Activated CD8-positive, alpha-beta memory T cell treated with anti-CD3 and anti-CD28 coated beads for 4 hours (primary cell): ENCODE results near the gene REEP2.

Experiments used
- DNase-seq, 2 donors: peaks; one replicate each; pipeline ENCODE4 v3.0.0-alpha.2; 2020; ENCODE audit warnings: low read depth in 2 of 2

REEP2 gene

GRCh38 chr5:138448481-138449398 lies 9.9 kb downstream of the REEP2 start:
- no peak for DNase-seq

GRCh38 chr5:138449501-138450239 lies 10.8 kb downstream of the REEP2 start:
- peak; percentile 59 to 65 for DNase-seq

GRCh38 chr5:138450971-138451370 lies 12.1 kb downstream of the REEP2 start:
- DNase-seq, result no peak

DNA sequence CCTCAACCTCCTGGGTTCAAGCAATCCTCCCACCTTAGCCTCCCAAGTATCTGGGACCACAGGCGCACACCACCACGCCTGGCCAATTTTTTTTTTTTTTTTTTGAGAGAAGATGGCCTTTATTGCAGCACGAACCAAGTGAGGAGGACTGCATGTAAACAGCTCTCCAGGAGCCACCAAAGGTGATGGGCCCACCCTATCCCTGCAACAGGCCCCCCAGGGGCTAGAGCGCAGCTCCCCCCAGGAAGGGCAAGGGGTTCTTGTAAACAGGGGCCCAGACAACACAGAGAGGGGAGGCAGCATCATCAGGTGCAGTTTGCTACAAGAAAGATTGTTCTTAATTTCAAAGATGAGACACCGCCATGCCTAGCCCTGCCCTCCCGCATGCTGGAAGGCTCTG lies 13.9 kb downstream of the REEP2 start:
- no peak for DNase-seq

- no peak for DNase-seq
These were observed 14.7 kb downstream of the REEP2 start for GRCh38 chr5:138453590-138453989.

DNA sequence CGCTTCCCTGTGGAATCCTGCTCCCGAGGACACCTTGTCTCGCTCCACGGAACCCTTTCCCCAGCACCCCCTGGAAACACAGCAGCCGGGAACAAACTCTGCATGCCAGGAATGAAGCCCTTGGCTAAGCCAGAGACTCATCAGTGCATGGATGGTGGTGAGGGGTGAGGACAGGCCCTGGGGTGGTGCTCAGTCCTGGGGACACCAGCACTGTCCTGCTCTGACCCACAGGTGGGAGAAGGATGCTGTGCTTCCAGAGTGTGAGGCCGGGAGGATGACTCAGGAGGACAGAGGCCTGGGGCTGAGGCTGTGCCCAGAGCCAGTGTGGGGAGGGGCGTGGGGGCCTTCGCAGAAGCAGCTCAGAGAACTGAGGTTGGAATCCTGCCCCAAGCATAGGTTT lies 15.3 kb downstream of the REEP2 start:
- no peak for DNase-seq

DNA sequence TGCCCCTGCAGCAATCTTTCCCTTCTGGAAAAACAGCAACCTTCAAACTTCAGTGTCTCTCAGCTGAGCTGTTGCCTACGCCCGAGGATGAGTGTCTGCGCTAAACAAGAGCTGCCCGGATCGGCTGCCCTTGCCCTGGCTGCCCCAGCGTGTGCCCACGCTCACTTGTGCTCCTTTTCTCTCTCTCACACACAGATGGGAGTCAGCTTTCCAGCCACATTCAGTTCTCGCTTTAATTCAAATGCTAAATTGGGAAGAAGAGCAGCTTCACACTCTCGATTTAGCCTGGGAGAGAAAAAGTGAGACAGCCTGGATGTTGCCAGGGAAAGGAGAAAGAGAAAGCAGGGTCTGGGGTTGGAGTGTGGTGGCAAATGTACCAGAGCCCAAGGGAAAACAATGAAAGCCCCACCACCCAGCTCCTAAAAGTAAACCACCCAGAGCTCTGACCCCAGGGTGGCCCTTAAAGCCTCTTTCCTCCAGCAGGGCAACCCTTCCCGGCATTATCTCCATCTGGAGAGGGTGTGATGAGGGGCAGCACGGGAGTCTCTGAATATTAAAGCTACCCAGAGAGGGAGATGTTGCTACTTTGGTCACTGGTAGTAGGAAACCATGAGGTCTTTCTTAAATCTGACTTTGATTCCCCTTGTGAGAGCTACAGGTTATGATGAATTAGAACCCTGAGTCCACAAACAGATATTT lies 16.5 kb downstream of the REEP2 start:
- no peak for DNase-seq

DNA sequence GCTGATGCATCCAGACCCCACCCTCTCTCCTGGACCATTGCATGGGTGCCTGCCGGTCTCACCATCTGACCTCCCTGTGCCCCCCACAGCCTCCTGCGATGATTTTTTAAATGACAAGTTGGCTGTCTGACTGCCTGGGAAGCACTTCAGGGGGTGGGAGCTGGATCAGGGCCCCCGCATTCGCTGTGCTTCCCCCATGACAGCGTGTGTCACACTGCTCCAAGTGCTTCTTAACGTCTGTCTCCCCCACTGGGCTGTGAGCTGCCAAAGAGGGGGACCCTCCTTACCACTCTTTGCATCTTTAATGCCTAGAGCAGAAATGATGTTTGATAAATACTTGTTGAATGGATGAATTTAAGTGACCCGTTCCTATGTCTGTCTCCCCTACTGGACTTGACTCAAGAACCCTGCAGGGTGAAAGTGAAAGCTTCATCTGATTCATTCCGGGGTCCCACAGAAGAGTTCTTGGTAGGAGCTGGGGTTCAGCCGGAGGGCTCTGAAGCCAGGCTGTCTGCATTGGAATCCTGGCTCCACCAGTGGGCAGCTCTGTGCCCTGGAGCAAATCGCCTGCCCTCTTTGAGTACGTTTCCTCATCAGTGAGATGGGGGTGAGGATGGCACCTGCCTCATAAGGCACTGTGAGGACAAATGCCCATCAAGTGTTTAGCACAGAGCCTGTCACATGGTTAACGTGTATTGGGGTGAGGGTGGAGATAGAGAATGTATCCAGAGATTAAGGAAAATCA lies 18.8 kb downstream of the REEP2 start:
- DNase-seq, result no peak

DNA sequence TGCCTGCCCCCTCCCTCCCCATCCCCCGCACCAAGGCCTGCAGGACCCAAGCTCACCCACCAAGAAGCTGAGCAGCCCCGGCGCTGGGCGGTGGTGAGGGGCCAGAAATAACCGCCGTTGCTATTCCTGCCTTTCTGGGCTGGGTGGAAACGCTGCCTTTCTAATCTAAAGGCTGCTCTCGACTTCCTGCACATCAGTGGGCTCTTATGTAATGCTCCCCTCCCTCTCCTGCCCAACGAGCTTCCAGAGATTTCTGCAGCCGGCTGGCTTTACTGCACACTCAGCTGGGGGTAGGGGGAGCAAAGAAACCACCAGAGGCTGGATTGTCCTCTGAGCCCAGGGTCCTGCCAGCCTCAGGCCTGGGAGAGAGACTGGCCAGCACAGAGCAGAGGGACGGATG lies 19.5 kb downstream of the REEP2 start:
- DNase-seq, result no peak

DNA sequence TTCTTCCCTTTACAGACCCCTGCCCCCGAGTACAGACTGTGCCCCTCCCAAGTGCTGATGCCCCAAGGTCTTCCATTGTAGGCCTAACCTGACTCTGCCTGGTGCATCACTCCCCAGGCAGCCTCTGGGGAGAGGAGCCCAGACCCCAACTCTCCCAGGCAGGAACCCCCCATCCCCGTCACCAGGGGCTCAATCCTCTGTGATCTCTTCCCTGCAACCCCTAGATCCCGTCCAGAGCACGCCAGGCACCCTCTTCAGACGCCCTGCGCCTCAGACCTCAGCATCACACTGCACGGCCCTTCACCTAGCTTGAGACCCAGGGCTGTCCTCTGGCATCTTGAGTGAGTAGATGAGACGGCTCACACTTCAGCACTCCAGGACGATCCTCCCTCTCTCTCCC lies 20.0 kb downstream of the REEP2 start:
- no peak for DNase-seq

- DNase-seq, result peak; percentile 78 to 87
These were observed 20.6 kb downstream of the REEP2 start for GRCh38 chr5:138459311-138459933.

DNA sequence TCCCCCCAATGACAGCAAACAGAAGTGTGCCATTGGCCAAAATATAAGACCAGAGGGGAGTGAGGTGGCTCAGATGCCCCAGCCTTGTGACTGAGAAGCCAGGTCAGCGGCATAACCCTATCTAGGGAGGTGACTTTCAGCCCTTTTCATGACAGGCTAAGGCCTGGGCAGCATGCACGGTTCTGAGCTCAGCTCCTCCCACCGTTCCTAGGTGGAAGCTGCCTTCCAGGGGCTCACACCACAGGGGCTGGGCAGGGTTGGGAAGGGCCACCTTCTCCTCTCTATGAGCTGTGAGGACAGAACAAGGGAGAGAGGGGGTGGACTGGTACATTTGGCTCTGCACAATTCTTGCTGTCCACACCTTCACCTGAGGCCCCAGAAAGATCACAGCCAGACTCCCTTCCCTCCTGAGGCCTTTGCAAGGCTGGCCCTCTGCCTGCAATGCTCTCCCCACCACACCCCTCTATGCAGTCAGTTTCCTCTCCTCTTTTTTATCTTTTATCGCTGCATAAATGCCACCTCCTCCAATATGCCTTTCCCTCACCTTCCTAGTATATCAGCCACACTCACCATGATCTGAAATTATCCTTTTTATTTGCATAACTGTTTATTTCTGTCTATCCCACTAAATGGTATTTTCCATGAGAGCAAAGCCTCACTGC lies 21.3 kb downstream of the REEP2 start:
- no peak for DNase-seq

DNA sequence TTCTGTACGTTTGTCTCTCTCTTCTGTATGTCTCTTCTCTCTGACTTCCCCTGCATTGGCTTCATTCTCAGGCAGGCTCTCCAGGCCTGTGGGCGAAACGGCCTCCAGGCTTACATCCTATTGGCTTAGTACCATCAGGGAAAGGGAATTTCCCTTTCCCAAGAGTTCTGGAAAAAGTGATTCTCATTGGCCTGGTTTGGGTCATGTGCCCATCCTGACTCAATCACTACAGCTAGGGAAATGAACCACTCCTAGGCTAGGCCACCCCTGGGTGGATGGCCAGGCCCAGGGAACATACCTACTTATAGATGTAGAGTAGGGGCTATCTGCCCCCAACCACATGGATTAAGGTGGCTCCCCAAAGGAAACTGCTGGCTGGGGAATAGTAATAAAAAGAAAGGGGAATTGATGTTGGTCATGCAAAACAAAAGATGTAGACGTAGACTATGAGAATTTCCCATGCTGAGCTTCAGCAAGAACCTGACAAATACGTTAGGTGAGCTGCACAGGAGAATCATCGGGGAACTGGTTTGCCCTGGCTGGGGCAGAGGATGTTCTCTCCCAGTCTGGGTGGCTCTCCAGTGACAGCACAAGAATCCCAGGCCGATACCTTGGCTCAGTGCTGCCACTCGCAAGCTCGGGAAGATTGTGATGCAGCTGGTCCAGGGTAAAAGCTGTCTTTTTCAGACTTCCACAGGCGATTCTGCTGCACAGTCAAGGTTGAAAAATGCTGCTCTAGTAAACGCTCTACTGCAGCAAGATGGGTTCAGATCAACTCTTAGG lies 22.7 kb downstream of the REEP2 start:
- DNase-seq, result no peak

DNA sequence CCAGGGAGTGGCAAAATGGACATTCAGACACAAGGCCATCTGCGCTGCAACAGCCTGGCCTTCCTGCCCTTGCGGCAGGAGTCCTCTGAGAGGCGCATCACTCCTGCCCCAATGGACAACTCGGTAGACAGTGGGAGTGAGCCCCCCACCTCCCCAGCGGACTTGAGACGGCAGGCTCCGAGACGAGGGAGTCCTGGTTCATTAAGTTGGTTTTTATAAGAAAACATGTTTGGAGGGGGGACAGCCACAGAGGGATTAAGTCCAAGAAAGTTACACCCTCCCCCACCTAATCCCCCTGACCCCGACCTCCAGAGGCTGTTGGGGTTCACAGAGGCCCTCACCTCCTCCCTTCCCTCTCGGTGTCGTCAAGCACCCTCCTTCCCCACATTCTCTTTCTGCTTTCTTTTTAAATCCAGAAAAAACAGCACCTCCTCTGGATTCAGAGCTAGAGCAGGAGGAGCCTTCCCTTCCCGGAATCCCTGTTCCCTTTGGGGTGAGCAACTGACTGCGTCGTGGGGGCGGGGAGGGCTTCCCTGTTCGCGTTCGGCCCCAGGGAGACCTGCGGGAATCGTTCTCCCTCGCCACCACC lies 24.7 kb downstream of the REEP2 start:
- no peak for DNase-seq

DNA sequence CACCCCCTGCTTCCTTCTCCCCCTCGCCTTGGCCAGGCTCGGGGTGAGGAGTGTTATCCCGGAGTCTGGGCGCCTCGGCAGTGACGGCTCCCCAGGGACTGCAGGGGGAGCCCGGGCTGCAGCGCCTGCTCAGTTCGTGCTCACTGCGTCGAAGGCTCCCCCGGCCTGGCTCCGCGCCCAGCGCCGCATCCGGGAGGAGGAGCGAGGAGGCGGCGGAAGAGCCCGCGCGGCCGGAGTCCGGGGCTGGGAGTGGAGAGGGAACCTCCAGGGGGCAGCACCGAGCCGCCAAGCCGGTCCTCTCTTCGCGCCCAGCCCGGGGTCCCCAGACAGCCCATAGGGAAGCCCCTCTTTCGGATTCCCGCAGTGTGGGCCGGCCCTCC lies 25.1 kb downstream of the REEP2 start:
- peak; percentile 82 to 86 for DNase-seq

GRCh38 chr5:138464388-138465260 lies 25.8 kb downstream of the REEP2 start:
- peak; percentile 90 to 94 for DNase-seq

- DNase-seq, result peak; percentile 91 to 94
These were observed 26.6 kb downstream of the REEP2 start, which contains the start of gene EGR1 for GRCh38 chr5:138465261-138466124. Gene EGR1 (plus strand): TSS chr5:138465479. CDS start chr5:138465762, 283 bp downstream.
